PC-3 (cell line): ENCODE results near the gene IDH3A. TPM values are rescaled to one million over a fixed set of nuclear protein-coding genes. Genes with fewer than 3 reads are reported as not detected.

ENCODE experiments used
- ATAC-seq: fragments of 200-7000 bp; cut with Tn5 transposase; 2 replicates; pipeline ENCODE4 v1.9.1; 2020; ENCODE audit warnings: mild to moderate bottlenecking, moderate library complexity
- BruUV-seq: library from RNA; stranded (reverse); fragments of 400-500 nt; replicated peaks from 2 replicates; lab custom pipeline; 2021; lab: Mats Ljungman, UMichigan
- CTCF ChIA-PET: fragments of 300-600 bp; sonication (Branson Sonifier 250); formaldehyde crosslinking; loops from one replicate; lab custom pipeline; 2022; ENCODE audit warnings: antibody characterized with exemption; lab: Charles Lee
- POLR2A ChIA-PET: fragments of 300-600 bp; sonication (Branson Sonifier 250); formaldehyde crosslinking; loops from one replicate; lab custom pipeline; 2022; ENCODE audit warnings: antibody characterized with exemption; ENCODE audit not compliant: unreplicated experiment; lab: Charles Lee
- DNase-seq: peaks from one replicate; pipeline ENCODE4 v3.0.0-alpha.2; 2015
- H2AFZ ChIP-seq: fragments of 300-600 bp; sonication (generic); 2 replicates; pipeline ENCODE4 v1.6.0; 2016; ENCODE audit warnings: antibody characterized with exemption, low read length
- H3F3A ChIP-seq: fragments of 300-600 bp; sonication (generic); one replicate; pipeline ENCODE4 v1.6.0; 2017; ENCODE audit warnings: antibody characterized with exemption, low read length, control low read depth, mild to moderate bottlenecking; ENCODE audit not compliant: unreplicated experiment
- H3K27ac ChIP-seq: fragments of 300-600 bp; sonication (generic); 2 replicates; pipeline ENCODE4 v1.5.1; 2016; ENCODE audit warnings: mild to moderate bottlenecking, low read length
- H3K27me3 ChIP-seq: fragments of 300-600 bp; sonication (generic); 2 replicates; pipeline ENCODE4 v1.6.1; 2016; ENCODE audit warnings: low read length, mixed read lengths
- H3K36me3 ChIP-seq: fragments of 300-600 bp; sonication (generic); 2 replicates; pipeline ENCODE4 v1.6.1; 2016; ENCODE audit warnings: low read depth, mixed run types, low read length, mixed read lengths
- H3K4me1 ChIP-seq: fragments of 300-600 bp; sonication (generic); 2 replicates; pipeline ENCODE4 v1.5.1; 2016; ENCODE audit warnings: low read length; ENCODE audit not compliant: insufficient read depth
- H3K4me2 ChIP-seq: fragments of 300-600 bp; sonication (generic); 2 replicates; pipeline ENCODE4 v1.6.0; 2016; ENCODE audit warnings: low read length
- H3K4me3 ChIP-seq: fragments of 300-600 bp; sonication (generic); 2 replicates; pipeline ENCODE4 v1.5.1; 2016; ENCODE audit warnings: mild to moderate bottlenecking, low read length, mixed read lengths
- H3K79me2 ChIP-seq: fragments of 300-600 bp; sonication (generic); 2 replicates; pipeline ENCODE4 v1.6.1; 2017; ENCODE audit warnings: low read length, mixed read lengths
- H3K9ac ChIP-seq: fragments of 300-600 bp; sonication (generic); 2 replicates; pipeline ENCODE4 v1.6.0; 2016; ENCODE audit warnings: mild to moderate bottlenecking, low read length
- H3K9me2 ChIP-seq: fragments of 300-600 bp; sonication (generic); replicated peaks from 2 replicates; pipeline ENCODE4 v1.6.1; 2016; ENCODE audit warnings: mixed run types, low read length, mixed read lengths
- H3K9me3 ChIP-seq: fragments of 300-600 bp; sonication (generic); 2 replicates; pipeline ENCODE4 v1.6.1; 2016; ENCODE audit warnings: low read length, mixed read lengths
- H4K20me1 ChIP-seq: fragments of 300-600 bp; sonication (generic); 2 replicates; pipeline ENCODE4 v1.6.1; 2016; ENCODE audit warnings: low read length, mixed read lengths
- EZH2 ChIP-seq: fragments of 300-600 bp; sonication (generic); IDR thresholded peaks from one replicate; pipeline ENCODE4 v1.6.1; 2017; ENCODE audit warnings: antibody characterized with exemption, mild to moderate bottlenecking, low read length; ENCODE audit not compliant: unreplicated experiment
- EZH2phosphoT487 ChIP-seq: fragments of 300-600 bp; sonication (generic); IDR thresholded peaks from 2 replicates; pipeline ENCODE4 v1.6.1; 2018; ENCODE audit warnings: mild to moderate bottlenecking, antibody characterized with exemption, low read length, borderline replicate concordance
- intact Hi-C: fragments of 100-400 bp; cut with micrococcal nuclease; formaldehyde crosslinking; loops from 2 replicates; pipeline ENCODE4 v1.9.0; 2023
- total RNA-seq: library from RNA; depleted of rRNA; stranded (reverse); fragments of >200 nt; gene quantifications from 2 replicates; pipeline ENCODE4 v1.2.3, GENCODE V29; 2014
- TF ChIP-seq, protein P1 (sequence below): fragments of 300-600 bp; sonication (generic); conservative IDR thresholded peaks from 2 replicates; pipeline ENCODE4 v1.5.1; 2017; ENCODE audit warnings: antibody characterized with exemption, low read depth, mild to moderate bottlenecking, low read length

IDH3A gene
- total RNA-seq, 1 experiment from 2014 or later, result 78.8 TPM

DNA sequence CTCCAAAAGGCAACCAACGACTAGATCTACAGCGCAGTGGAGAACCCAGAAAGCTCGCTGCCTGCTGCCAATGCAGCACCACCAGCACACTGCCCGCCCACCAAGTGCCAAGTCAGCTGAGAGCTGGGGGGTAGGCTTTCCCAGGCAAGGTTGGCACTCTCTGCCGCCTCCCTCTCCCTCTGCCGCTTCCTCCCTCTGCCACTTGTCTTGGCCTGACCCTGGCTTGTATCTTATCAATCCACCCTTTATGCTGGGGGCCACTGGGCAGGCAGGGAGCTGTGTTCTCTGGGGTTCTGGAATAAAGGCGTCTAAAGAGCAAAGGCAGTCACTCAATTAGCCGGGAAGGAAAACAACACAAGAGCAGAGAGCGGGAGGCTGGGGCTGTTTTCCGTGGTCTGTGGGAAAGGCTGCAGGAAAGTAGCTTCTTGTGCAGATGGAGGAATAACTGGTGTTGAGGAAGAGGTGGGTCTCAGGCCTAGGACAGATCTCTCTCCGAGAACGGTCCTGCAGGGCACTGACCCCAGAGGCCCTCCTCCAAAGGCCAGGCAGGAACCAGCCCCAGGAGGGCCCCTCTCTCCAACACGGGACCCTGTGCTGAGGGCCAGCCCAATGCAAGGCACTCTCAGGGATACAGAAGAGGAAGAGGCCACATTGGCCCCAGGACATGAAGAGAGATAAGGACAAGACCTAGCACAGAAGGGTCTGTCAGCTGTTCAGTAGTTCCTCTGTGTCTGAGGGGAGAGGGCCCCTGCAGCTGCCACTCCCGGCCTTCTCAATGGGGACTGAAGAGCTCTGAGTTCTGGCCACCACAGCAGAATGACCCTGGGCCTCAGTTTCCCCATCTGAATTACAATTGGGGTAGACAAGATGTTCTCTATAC lies 54.4 kb downstream of the IDH3A start:
- H3K27me3 ChIP-seq, result no peaks in the 10 kb centered on the region
- no peaks in the 10 kb centered on the region for H3K9me3 ChIP-seq
- intact Hi-C loops, result no loop called here
- no peak overlapping the region for H2AFZ ChIP-seq
- DNase-seq, result no peak
- H3K9ac ChIP-seq, result no peak overlapping the region
- POLR2A ChIA-PET, result no interaction called here
- no peaks in the 10 kb centered on the region for H3K36me3 ChIP-seq
- H3F3A ChIP-seq, result no peaks in the 10 kb centered on the region
- CTCF ChIA-PET, result no interaction called here
- H3K9me2 ChIP-seq, result no peaks in the 10 kb centered on the region
- ATAC-seq, result no peak
- H3K4me3 ChIP-seq, result no peak overlapping the region
- H3K4me1 ChIP-seq, result peaks cover 12% of the 10 kb centered on the region
- no peaks in the 10 kb centered on the region for H4K20me1 ChIP-seq
- no peaks in the 10 kb centered on the region for H3K79me2 ChIP-seq
- TF ChIP-seq EZH2phosphoT487 (no peak), EZH2 (no peak)
- TF ChIP-seq, protein P1, sequence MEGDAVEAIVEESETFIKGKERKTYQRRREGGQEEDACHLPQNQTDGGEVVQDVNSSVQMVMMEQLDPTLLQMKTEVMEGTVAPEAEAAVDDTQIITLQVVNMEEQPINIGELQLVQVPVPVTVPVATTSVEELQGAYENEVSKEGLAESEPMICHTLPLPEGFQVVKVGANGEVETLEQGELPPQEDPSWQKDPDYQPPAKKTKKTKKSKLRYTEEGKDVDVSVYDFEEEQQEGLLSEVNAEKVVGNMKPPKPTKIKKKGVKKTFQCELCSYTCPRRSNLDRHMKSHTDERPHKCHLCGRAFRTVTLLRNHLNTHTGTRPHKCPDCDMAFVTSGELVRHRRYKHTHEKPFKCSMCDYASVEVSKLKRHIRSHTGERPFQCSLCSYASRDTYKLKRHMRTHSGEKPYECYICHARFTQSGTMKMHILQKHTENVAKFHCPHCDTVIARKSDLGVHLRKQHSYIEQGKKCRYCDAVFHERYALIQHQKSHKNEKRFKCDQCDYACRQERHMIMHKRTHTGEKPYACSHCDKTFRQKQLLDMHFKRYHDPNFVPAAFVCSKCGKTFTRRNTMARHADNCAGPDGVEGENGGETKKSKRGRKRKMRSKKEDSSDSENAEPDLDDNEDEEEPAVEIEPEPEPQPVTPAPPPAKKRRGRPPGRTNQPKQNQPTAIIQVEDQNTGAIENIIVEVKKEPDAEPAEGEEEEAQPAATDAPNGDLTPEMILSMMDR, result no peak
- BruUV-seq, result no TSS peak
- no peak overlapping the region for H3K4me2 ChIP-seq
- H3K27ac ChIP-seq, result no peak overlapping the region

DNA sequence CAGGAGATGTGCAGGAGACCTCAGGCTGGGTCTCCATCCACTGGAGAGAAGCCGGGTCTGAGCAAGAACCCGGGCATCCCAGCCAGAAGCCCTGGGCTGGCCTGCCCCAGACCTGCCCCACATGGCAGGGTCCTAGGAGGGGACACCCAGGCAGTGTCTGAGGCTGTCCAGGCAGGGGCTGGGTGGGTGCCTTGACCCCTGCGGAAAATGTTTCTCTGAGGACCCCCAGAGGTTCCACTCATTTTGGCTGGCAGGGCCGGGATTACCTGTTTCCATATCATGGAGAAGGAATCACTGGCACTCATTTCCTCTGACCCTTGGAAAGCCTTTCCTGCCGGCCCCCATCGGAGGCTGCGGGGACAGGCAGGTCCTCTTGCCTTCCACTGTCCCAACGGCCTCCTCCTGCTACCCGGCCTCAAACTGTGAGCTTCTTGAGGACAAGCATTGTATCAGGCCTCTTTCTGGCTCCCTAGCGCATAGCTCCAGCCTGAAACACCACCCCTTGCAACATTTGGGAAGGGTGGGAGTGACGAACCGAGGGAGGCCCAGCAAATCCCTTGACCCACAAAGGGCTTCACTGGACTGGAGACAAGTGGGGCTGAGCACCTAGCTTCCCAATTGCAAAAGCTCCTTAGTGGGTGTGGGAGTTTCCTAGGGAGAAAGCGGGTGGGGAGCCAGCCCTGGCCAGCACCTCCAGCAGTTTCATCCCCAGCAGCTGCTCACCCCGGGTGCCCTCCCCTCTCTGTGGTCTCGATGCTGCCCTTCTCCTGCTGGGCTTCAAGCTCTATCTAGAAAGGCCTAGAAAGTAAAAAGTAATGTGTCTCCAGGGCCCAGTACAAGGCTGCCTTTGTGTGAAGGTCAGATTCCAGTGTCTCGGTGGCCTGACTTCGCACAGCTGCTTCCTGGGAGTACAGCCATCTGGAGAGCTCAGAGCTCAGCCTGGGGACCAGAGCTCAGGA lies 55.5 kb downstream of the IDH3A start:
- CTCF ChIA-PET, result no interaction called here
- POLR2A ChIA-PET, result no interaction called here

More for the DNA sequence above, 55.5 kb downstream of the IDH3A start:
- ATAC-seq (no peak), DNase-seq (no peak)
- Histone ChIP-seq H3K27ac (no peak overlapping the region), H3K9me3 (no peaks in the 10 kb centered on the region), H3K4me1 (peaks cover 20% of the 10 kb centered on the region), H3K79me2 (no peaks in the 10 kb centered on the region), H4K20me1 (no peaks in the 10 kb centered on the region), H3F3A (no peaks in the 10 kb centered on the region), H2AFZ (no peak overlapping the region), H3K36me3 (no peaks in the 10 kb centered on the region), H3K4me3 (no peak overlapping the region), H3K4me2 (no peak overlapping the region), H3K9me2 (no peaks in the 10 kb centered on the region), H3K9ac (no peak overlapping the region), H3K27me3 (no peaks in the 10 kb centered on the region)
- TF ChIP-seq, protein P1, result no peak
- TF ChIP-seq EZH2phosphoT487 (no peak), EZH2 (no peak)
- no TSS peak for BruUV-seq
- intact Hi-C loops, result no loop called here
